ENCODE results near the gene C9orf152.

DNA sequence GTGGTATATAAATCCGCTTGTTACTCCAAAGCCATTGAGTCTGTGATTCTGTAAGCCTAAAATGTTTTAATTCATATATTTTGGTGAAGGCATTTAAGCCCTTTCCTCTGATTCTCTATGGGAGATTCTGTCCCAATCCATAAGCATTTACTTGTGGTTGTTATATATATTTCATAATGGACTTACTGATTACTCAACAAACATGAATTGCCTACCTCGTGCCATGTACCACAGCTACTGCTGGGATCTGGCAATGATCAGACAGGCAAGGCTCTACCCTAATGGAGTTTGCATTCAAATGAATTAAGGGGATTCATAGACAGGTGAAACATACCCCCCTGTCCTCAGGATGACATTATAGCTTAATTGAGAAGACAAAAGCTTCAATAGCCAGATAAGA, 54.5 kb downstream of the C9orf152 start:
- TF ChIP-seq FIP1L1 (IDR thresholded peaks at IDR 0.05; ENCODE audit: low read depth, low read length, poor library complexity, severe bottlenecking) (no peak), PCBP2 (IDR thresholded peaks at IDR 0.05; ENCODE audit: low read depth, low read length, poor library complexity, severe bottlenecking) (no peak), POLR2A (conservative IDR thresholded peaks at IDR 0.05) (no peak), JUND (IDR thresholded peaks at IDR 0.05; ENCODE audit: borderline replicate concordance, low read depth, low read length) (no peak), JUND (tag; IDR thresholded peaks at IDR 0.05; ENCODE audit: borderline replicate concordance, low read depth, low read length) (no peak), HDAC6 (IDR thresholded peaks at IDR 0.05; ENCODE audit: low read depth, low read length) (no peak), NCOA4 (IDR thresholded peaks at IDR 0.05; ENCODE audit: partially characterized antibody) (no peak)
- TF ChIP-seq, protein P1, sequence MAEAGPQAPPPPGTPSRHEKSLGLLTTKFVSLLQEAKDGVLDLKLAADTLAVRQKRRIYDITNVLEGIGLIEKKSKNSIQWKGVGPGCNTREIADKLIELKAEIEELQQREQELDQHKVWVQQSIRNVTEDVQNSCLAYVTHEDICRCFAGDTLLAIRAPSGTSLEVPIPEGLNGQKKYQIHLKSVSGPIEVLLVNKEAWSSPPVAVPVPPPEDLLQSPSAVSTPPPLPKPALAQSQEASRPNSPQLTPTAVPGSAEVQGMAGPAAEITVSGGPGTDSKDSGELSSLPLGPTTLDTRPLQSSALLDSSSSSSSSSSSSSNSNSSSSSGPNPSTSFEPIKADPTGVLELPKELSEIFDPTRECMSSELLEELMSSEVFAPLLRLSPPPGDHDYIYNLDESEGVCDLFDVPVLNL (CRISPR knock-in tag; IDR thresholded peaks at IDR 0.05; ENCODE audit: low read depth): no peak
- TF ChIP-seq, protein P2, sequence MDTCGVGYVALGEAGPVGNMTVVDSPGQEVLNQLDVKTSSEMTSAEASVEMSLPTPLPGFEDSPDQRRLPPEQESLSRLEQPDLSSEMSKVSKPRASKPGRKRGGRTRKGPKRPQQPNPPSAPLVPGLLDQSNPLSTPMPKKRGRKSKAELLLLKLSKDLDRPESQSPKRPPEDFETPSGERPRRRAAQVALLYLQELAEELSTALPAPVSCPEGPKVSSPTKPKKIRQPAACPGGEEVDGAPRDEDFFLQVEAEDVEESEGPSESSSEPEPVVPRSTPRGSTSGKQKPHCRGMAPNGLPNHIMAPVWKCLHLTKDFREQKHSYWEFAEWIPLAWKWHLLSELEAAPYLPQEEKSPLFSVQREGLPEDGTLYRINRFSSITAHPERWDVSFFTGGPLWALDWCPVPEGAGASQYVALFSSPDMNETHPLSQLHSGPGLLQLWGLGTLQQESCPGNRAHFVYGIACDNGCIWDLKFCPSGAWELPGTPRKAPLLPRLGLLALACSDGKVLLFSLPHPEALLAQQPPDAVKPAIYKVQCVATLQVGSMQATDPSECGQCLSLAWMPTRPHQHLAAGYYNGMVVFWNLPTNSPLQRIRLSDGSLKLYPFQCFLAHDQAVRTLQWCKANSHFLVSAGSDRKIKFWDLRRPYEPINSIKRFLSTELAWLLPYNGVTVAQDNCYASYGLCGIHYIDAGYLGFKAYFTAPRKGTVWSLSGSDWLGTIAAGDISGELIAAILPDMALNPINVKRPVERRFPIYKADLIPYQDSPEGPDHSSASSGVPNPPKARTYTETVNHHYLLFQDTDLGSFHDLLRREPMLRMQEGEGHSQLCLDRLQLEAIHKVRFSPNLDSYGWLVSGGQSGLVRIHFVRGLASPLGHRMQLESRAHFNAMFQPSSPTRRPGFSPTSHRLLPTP (IDR thresholded peaks at IDR 0.05; ENCODE audit: borderline replicate concordance, extremely low read depth, insufficient read length): no peak
- TF ChIP-seq, protein P3, sequence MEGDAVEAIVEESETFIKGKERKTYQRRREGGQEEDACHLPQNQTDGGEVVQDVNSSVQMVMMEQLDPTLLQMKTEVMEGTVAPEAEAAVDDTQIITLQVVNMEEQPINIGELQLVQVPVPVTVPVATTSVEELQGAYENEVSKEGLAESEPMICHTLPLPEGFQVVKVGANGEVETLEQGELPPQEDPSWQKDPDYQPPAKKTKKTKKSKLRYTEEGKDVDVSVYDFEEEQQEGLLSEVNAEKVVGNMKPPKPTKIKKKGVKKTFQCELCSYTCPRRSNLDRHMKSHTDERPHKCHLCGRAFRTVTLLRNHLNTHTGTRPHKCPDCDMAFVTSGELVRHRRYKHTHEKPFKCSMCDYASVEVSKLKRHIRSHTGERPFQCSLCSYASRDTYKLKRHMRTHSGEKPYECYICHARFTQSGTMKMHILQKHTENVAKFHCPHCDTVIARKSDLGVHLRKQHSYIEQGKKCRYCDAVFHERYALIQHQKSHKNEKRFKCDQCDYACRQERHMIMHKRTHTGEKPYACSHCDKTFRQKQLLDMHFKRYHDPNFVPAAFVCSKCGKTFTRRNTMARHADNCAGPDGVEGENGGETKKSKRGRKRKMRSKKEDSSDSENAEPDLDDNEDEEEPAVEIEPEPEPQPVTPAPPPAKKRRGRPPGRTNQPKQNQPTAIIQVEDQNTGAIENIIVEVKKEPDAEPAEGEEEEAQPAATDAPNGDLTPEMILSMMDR (IDR thresholded peaks at IDR 0.05 in 2 of 3, conservative IDR thresholded peaks at IDR 0.05 in 1 of 3; ENCODE audit: insufficient read depth in 2 of 3, low read depth in 1 of 3, low read length in 3 of 3): no peak
- TF ChIP-seq, protein P4, sequence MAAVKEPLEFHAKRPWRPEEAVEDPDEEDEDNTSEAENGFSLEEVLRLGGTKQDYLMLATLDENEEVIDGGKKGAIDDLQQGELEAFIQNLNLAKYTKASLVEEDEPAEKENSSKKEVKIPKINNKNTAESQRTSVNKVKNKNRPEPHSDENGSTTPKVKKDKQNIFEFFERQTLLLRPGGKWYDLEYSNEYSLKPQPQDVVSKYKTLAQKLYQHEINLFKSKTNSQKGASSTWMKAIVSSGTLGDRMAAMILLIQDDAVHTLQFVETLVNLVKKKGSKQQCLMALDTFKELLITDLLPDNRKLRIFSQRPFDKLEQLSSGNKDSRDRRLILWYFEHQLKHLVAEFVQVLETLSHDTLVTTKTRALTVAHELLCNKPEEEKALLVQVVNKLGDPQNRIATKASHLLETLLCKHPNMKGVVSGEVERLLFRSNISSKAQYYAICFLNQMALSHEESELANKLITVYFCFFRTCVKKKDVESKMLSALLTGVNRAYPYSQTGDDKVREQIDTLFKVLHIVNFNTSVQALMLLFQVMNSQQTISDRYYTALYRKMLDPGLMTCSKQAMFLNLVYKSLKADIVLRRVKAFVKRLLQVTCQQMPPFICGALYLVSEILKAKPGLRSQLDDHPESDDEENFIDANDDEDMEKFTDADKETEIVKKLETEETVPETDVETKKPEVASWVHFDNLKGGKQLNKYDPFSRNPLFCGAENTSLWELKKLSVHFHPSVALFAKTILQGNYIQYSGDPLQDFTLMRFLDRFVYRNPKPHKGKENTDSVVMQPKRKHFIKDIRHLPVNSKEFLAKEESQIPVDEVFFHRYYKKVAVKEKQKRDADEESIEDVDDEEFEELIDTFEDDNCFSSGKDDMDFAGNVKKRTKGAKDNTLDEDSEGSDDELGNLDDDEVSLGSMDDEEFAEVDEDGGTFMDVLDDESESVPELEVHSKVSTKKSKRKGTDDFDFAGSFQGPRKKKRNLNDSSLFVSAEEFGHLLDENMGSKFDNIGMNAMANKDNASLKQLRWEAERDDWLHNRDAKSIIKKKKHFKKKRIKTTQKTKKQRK (IDR thresholded peaks at IDR 0.05; ENCODE audit: borderline replicate concordance, low read depth, low read length): no peak
- TF ChIP-seq, protein P5, sequence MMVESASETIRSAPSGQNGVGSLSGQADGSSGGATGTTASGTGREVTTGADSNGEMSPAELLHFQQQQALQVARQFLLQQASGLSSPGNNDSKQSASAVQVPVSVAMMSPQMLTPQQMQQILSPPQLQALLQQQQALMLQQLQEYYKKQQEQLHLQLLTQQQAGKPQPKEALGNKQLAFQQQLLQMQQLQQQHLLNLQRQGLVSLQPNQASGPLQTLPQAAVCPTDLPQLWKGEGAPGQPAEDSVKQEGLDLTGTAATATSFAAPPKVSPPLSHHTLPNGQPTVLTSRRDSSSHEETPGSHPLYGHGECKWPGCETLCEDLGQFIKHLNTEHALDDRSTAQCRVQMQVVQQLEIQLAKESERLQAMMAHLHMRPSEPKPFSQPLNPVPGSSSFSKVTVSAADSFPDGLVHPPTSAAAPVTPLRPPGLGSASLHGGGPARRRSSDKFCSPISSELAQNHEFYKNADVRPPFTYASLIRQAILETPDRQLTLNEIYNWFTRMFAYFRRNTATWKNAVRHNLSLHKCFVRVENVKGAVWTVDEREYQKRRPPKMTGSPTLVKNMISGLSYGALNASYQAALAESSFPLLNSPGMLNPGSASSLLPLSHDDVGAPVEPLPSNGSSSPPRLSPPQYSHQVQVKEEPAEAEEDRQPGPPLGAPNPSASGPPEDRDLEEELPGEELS (CRISPR knock-in tag; IDR thresholded peaks at IDR 0.05; ENCODE audit: borderline replicate concordance): no peak

Measured in K562 (cell line).